ENCODE results near the gene GSDMA.

The GSDMA gene

DNA sequence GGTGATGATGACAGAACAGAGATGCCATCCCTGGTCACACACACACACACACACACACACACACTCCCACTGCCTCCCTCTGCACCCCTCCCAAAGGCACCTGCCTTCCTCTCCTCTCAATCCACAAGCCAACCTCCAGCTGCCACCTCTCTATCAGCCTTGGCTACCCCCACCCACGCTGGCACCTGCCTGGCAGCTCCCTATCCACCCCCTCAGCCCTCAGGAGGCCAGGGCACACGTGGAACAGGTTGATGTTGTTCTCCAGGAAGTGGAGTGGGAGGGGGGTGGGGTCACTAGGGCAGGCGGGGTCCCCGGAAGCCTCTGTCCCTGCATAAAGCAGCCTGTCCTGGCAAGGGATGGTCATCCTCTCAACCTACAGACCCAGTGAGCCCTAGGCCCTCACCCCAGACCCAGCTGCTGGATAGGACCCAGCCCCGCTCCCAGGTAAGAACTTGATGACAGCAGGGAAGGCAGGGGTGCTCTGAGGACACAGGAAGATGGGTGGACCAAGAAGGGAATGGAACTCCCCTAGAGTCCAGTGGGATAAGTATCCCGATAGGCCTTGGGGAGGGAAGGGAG lies at the start of gene GSDMA:
TSS of gene GSDMA (plus strand) at position 363 of the 579 bp plus-strand sequence. CDS start 2,684 bp downstream, outside the sequence.
- no peak for DNase-seq (ENCODE audit: low read depth, low spot score)

- no peak for DNase-seq (ENCODE audit: low read depth, low spot score)
These were observed 48.8 kb upstream of the GSDMA start for GRCh38 chr17:39913989-39914388.

DNA sequence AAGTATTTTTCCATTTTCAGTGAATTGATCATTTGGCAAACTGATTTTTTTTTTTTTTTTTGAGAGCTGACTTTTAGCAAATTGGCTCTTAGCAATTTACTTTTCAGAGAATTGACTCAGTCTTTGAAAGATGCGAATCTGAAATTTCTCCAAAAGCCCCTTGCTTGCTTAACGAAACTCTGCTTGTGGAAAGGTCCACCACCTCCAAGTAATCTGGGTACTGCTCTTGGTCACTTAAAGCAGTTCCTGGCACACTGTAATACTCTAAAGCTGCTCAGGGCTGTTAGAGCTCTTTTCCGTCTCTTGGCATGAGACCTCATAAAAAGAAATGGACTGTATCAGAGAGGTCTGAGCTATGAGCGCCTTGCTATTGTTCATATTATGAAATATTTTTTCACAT lies 47.2 kb upstream of the GSDMA start:
- no peak for DNase-seq (ENCODE audit: low read depth, low spot score)

DNA sequence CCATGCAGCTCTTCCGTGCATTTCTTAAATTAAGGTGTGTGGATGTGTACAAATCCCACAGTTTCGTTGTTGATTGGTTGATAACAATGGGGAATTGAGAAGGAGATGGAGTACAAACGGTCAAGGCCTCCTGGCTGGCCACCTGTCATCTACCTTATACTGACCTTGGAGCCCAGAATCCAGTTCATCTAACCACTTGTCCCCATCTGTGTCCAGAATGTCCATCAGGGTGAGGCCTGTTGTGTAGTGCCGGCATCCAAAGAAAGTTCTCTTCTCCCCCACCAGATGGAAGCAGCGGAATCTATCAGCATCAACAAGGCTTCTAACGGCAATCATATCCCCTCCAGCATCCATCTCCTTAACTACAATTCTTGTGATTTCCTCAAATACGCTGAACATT lies 45.9 kb upstream of the GSDMA start:
- no peak for DNase-seq (ENCODE audit: low read depth, low spot score)

- no peak for DNase-seq (ENCODE audit: low read depth, low spot score)
These were observed 43.6 kb upstream of the GSDMA start for GRCh38 chr17:39919087-39919683.

DNA sequence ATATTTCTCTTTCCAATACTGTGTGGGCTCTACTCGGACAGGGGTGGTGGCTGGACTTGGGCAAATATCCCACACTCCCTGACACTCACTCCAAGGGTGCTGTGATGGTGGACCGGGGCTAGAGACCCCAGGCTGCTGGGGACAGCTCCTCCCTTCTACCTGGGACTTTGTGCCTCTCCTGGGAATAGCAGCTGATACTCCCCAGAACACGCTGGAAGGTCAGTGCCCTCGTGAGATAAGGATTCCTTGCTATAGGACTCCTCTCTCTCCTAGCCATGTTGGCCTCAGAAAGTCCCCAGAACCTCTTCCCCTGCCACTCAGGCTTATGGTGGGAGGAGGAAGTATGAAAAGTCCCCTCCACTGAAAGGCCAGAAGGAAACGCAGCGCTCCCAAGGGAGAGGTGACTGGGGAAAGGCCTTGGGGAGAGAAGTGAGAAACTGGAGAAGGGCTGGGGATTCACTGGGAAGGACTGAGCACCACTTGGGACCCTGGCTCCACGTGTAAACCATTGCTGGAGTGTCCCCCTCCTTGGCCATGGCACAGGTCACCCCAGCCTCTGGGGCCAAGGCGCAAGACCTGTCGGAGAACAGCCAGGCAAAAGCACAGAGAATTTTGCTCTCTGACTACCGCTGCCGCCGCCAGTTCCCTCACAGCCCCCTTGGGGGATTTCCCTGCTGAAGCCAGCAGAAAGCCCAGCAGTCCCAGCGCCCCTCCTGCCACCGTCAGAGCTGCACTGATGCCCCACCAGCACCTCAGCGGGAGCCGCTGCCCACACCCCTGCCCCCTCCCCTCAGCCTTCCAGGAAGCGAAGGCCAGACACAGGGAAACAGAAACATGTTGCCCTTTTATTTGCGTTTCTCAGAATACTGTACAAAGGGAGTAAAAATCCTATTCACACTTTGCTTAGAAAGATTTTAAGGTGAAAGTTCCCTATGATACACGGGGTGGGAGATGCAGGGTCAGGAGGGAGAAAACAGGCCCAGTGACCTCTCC lies 42.3 kb upstream of the GSDMA start:
- DNase-seq (ENCODE audit: low read depth, low spot score) = peak; percentile 47

DNA sequence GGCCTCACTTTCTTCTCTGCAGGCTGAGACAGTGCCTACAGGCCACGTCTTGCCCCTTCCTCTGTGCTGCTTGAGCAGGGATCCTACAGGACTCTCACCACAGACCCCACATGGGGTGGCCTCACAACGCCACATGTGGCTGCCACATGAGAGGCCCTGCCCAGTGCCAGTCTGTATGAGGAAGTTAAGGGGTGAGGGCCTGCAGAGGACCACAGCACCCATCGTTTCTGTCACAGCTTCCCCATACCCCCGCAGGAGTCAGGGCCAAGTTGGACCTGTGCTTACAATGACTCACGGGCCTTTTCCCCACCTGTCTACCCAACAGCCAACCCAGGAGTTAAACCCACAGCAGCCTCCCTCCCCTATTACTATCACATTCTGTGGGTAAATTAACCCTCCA lies 41.5 kb upstream of the GSDMA start:
- DNase-seq (ENCODE audit: low read depth, low spot score) = no peak

DNA sequence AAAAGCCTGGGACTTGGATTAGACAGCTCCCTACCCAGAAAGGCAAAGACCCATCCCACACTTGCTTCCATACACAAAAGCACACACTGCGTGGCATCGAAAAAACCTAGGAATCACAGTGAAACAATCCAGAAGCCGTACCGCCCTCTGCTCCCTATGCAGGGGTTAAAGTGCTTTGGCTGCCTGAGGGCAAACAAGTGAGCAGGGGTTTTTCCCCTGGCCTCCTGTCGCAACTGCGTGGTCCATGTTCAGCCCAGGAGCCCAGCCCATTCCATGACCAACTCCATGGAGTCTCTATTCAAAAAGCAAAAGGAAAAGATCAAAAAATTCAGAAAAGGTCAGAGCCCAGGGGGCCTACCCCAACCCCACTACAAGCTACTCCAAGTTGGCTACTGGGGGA lies 40.8 kb upstream of the GSDMA start:
- no peak for DNase-seq (ENCODE audit: low read depth, low spot score)

- no peak for DNase-seq (ENCODE audit: low read depth, low spot score)
These were observed 39.6 kb upstream of the GSDMA start for GRCh38 chr17:39923230-39923629.

- no peak for DNase-seq (ENCODE audit: low read depth, low spot score)
These were observed 38.7 kb upstream of the GSDMA start for GRCh38 chr17:39923836-39924690.

- DNase-seq (ENCODE audit: low read depth, low spot score) = no peak
These were observed 38.1 kb upstream of the GSDMA start for GRCh38 chr17:39924691-39925055.

- no peak for DNase-seq (ENCODE audit: low read depth, low spot score)
These were observed 37.3 kb upstream of the GSDMA start for GRCh38 chr17:39925282-39926134.

GRCh38 chr17:39926135-39926587 lies 36.6 kb upstream of the GSDMA start:
- no peak for DNase-seq (ENCODE audit: low read depth, low spot score)

- no peak for DNase-seq (ENCODE audit: low read depth, low spot score)
These were observed 36.2 kb upstream of the GSDMA start for GRCh38 chr17:39926588-39927100.

- peak; percentile 75 for DNase-seq (ENCODE audit: low read depth, low spot score)
These were observed 35.5 kb upstream of the GSDMA start, which contains the start of the genes LRRC3C and ORMDL3 for GRCh38 chr17:39927101-39927928. Gene LRRC3C, plus strand, starts transcription at chr17:39927732. Its CDS starts 13,792 bp downstream, at chr17:39941524. Gene ORMDL3, minus strand, starts transcription at chr17:39927601. Its CDS starts 3,398 bp downstream, at chr17:39924203.

DNA sequence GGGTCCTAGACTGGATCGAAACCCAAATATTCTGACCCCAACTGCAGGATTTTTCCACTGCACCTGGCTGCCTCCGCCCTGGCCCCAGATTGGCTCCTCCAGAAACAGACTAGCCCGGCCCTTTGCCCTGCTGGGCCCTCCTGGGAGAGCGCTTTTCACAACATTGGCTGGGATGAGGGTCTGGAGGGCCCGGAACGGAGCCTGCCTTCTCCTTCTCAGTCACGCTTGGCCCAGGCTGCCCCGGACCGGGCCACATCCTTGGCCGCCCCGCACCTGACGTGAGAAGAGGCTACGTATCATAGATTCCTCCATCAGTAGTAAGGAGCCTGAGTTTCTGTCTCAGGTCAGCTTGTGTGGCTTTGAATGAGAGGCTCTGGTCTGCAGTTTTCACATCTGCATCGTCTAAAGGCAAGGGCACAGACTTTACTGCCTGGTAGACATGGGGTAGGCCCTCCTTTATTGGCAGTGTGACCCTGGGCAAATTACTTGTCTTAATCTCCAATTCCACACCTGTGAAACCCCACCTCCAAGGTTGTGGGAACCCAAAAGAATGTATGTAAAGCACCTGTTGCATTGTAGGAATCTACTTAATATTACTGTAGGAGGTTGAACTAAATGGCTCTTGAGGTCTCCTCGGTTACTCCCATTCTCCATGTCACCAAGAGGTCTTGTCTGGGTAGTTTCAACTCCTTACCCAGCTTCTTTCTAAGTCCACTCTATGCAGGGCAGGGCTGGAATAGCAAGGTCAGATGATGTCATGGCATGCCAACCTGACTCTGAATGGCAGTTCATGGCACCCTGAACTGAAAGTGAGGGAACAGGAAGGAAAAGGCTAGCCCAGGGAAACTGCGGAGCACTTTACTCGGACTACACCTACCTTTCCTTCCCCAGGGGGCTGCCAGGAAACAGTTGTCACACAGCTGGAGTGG lies 34.6 kb upstream of the GSDMA start:
- DNase-seq (ENCODE audit: low read depth, low spot score) = no peak

DNA sequence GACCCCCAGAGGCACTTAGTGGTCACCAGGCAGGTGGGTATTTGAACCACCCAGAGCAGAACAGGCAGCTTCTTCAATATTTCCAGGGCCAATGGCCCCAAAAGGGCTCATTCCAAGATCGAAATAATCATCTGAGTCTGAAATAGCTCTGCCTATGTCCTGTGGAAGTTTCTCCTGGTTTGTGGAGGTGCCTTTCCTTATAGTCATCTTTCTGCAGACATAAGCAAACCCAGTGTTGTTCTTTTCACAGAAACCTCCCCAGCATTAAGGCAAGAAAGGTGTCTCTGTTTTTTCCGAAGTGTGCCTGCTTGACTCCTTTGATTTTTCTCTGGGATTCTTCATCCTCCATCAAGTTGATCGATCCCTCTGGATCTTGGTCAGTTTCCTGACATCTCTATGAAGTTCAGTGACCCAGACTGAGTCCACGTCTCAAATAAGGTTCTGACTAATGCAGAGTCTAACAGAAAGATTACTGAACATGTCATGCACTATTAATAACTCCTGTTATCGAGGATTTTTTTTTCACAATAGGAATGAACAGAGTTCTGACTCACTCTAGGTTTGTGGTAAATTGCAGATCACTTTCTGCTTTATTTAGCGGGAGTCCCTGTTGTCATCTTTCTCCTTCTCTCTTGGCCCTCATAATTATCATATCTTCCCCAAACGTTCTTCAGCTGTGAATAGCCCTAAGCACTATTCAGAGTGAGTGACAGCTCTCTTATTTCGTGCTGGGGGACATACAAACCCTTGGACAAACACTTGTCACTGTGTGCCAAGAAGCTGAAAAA lies 33.8 kb upstream of the GSDMA start:
- DNase-seq (ENCODE audit: low read depth, low spot score) = no peak
